ENCODE data around the gene ZNF644. TPM values are rescaled to one million over a fixed set of nuclear protein-coding genes. Genes with fewer than 3 reads are reported as not detected.

The ZNF644 gene
- total RNA-seq, 1 experiment from 2014 or later = 55.9 TPM

DNA sequence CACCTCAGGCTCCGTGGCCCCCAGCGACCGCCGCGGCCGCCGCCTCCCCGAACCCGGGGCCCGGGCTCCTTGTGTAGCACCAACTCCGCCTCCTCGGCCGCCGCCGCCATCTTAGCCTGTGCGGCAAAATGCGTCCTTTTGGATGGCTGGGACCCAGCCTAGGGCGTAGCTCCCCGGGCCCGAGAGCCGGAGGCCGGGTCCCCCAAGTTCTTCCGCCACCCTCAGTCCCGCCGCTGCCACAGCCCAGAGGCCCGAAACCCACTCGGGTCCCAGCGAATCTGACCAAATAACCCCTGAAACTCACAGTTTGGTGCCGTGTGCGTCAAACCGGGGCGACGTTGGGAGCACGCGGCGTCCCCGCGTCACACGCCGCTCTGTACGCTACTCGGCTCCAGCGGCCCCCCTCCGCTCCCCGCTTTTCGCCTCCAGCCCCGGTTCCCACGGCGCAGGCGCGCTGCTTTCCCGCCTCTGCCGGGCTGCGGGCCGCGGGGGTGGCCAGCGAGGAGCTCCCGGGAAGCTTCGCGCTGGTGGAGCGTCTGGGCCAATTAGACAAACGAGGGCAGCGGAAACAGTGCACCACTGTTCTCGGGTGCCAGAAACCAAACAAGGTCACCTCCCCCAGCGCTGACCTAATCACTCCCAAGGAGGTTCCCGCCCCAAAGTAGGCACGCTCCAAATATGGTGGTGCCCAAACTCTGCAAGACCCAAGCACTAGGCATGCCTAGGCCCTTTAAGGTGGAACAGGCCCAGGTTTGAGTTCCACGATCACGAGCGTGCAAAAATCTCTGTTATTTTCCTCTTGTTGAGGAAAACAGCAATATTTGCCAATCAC lies at the start of gene ZNF644 (continued):
- TF ChIP-seq, protein P1, sequence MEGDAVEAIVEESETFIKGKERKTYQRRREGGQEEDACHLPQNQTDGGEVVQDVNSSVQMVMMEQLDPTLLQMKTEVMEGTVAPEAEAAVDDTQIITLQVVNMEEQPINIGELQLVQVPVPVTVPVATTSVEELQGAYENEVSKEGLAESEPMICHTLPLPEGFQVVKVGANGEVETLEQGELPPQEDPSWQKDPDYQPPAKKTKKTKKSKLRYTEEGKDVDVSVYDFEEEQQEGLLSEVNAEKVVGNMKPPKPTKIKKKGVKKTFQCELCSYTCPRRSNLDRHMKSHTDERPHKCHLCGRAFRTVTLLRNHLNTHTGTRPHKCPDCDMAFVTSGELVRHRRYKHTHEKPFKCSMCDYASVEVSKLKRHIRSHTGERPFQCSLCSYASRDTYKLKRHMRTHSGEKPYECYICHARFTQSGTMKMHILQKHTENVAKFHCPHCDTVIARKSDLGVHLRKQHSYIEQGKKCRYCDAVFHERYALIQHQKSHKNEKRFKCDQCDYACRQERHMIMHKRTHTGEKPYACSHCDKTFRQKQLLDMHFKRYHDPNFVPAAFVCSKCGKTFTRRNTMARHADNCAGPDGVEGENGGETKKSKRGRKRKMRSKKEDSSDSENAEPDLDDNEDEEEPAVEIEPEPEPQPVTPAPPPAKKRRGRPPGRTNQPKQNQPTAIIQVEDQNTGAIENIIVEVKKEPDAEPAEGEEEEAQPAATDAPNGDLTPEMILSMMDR (IDR thresholded peaks at IDR 0.05 in 2 of 3, conservative IDR thresholded peaks at IDR 0.05 in 1 of 3; ENCODE audit: borderline replicate concordance in 1 of 3, insufficient read depth in 1 of 3, low read depth in 2 of 3, low read length in 2 of 3) = no peak
- TF ChIP-seq EGR1 (IDR thresholded peaks at IDR 0.05; ENCODE audit: low read depth) (peak; percentile 94), ZFX (IDR thresholded peaks at IDR 0.05) (peak; percentile 86), FOSL1 (IDR thresholded peaks at IDR 0.05; ENCODE audit: low read depth) (no peak)
- TF ChIP-seq, protein P2, sequence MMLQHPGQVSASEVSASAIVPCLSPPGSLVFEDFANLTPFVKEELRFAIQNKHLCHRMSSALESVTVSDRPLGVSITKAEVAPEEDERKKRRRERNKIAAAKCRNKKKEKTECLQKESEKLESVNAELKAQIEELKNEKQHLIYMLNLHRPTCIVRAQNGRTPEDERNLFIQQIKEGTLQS (IDR thresholded peaks at IDR 0.05) = no peak

DNA sequence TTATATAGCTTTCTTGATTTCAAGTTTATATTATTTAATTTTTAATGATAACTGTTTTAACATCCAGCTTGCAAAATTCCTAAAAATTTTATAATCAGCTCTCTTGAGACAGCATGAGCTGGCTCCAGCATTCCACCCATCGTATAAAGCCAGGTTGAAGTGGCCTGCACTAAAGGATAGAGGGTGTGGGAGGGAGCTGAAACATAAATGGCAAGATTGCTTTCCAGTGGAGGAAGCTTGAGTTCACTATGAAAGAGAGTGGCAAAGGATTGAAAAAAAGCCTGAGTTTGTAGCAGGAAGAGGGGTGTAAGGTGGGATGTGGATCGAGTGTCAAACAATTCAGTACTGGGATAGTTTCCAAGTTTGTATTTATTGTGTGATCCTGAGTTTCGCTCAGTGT lies 48.5 kb upstream of the ZNF644 start:
- ATAC-seq (no peak), DNase-seq (ENCODE audit: low read depth, low spot score) (no peak)
- no TSS peak for BruUV-seq (replicated peaks)
- Histone ChIP-seq H3K27me3 (ENCODE audit: insufficient read depth, low read length) (no peaks in the 10 kb centered on the region), H3K4me2 (ENCODE audit: low read length) (no peak overlapping the region), H4K20me1 (ENCODE audit: insufficient read depth) (no peaks in the 10 kb centered on the region), H3K4me1 (ENCODE audit: control insufficient read depth in 1 of 2, insufficient read depth in 2 of 2, low read length in 2 of 2) (no peaks in the 10 kb centered on the region), H3K9me3 (ENCODE audit: control insufficient read depth in 1 of 2, insufficient read depth in 1 of 2, low read depth in 1 of 2, low read length in 2 of 2) (no peaks in the 10 kb centered on the region), H3K79me2 (ENCODE audit: insufficient read depth, low read length) (no peaks in the 10 kb centered on the region), H2AFZ (ENCODE audit: low read depth, low read length, poor library complexity, severe bottlenecking) (no peak overlapping the region), H3K4me3 (replicated peaks in 1 of 2; ENCODE audit: low read depth in 1 of 2, low read length in 2 of 2) (no peak overlapping the region), H3K9ac (ENCODE audit: low read length) (no peak overlapping the region), H3K9me2 (ENCODE audit: insufficient read depth) (no peaks in the 10 kb centered on the region), H3K36me3 (ENCODE audit: control insufficient read depth in 1 of 2, insufficient read depth in 2 of 2, low read length in 2 of 2) (no peaks in the 10 kb centered on the region), H3K27ac (ENCODE audit: low read depth, low read length) (no peak overlapping the region)
- ChIA-PET CTCF (no interaction called here), RAD21 (ENCODE audit: low non-redundant PET in 1 of 2, low total read pairs in 2 of 2, uncharacterized antibody in 2 of 2, unreplicated experiment in 2 of 2) (no interaction called here), POLR2A (interaction anchor here (0.6 kb wide), 1 partner anchor 1762 kb away, joined by 3 read pairs; the partner anchor contains the start of gene RPL5)
- TF ChIP-seq TCF7L2 (IDR thresholded peaks at IDR 0.05; ENCODE audit: borderline replicate concordance, extremely low read depth, insufficient read depth, insufficient read length) (no peak), SP1 (IDR thresholded peaks at IDR 0.05; ENCODE audit: low read depth) (no peak), POLR2AphosphoS5 (IDR thresholded peaks at IDR 0.05; ENCODE audit: low read depth, low read length) (no peak), SIN3A (IDR thresholded peaks at IDR 0.05; ENCODE audit: low read depth) (no peak), ZFX (IDR thresholded peaks at IDR 0.05) (no peak), FOSL1 (IDR thresholded peaks at IDR 0.05; ENCODE audit: low read depth) (no peak), JUND (IDR thresholded peaks at IDR 0.05) (no peak), POLR2A (IDR thresholded peaks at IDR 0.05; ENCODE audit: borderline replicate concordance, extremely low read depth, insufficient read depth, insufficient read length) (no peak), EZH2phosphoT487 (IDR thresholded peaks at IDR 0.05; ENCODE audit: borderline replicate concordance) (no peak), CBX3 (IDR thresholded peaks at IDR 0.05; ENCODE audit: low read depth) (no peak)
- TF ChIP-seq, protein P3, sequence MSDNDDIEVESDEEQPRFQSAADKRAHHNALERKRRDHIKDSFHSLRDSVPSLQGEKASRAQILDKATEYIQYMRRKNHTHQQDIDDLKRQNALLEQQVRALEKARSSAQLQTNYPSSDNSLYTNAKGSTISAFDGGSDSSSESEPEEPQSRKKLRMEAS (IDR thresholded peaks at IDR 0.05) = no peak
- intact Hi-C loops (cut with micrococcal nuclease) = no loop called here
